ENCODE data around the gene DUOXA1.

GRCh38 chr15:45162771-45163507, 33.3 kb upstream of the DUOXA1 start:
- TF ChIP-seq, protein P1, sequence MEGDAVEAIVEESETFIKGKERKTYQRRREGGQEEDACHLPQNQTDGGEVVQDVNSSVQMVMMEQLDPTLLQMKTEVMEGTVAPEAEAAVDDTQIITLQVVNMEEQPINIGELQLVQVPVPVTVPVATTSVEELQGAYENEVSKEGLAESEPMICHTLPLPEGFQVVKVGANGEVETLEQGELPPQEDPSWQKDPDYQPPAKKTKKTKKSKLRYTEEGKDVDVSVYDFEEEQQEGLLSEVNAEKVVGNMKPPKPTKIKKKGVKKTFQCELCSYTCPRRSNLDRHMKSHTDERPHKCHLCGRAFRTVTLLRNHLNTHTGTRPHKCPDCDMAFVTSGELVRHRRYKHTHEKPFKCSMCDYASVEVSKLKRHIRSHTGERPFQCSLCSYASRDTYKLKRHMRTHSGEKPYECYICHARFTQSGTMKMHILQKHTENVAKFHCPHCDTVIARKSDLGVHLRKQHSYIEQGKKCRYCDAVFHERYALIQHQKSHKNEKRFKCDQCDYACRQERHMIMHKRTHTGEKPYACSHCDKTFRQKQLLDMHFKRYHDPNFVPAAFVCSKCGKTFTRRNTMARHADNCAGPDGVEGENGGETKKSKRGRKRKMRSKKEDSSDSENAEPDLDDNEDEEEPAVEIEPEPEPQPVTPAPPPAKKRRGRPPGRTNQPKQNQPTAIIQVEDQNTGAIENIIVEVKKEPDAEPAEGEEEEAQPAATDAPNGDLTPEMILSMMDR (IDR thresholded peaks at IDR 0.05) = peak; percentile 55 to 96 (median 78)
- TF ChIP-seq POLR2A (IDR thresholded peaks at IDR 0.05) (no peak), POLR2AphosphoS5 (IDR thresholded peaks at IDR 0.05) (peak; percentile 47)

All from prostate gland (tissue), 2 donors.